ENCODE results near the gene TNRC18.

Gene TNRC18

DNA sequence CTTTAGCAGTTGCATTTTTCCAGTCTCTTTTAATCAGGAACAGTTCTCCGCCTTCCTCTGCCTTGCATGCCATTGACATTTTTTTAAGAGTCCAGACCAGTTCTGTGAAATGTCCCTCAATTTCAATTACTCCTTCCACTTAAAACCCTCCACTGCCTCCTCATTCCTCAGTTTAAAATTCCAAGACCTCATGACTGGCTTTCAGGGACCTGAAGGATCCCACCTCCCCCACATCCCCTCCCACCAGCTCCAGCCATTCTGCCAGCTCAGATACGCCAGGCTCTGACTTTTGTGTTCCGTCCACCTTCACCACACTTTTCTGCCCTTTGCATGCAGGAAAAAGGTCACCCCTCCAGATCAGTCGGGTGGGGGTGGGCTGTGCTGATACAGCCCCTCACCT is 8.7 kb downstream of the TNRC18 start:
- no peaks in the 10 kb centered on the region for H3K79me2 ChIP-seq (ENCODE audit: insufficient read depth, low read depth)
- H3K4me2 ChIP-seq = no peak overlapping the region
- no peaks in the 10 kb centered on the region for H3K36me3 ChIP-seq (ENCODE audit: insufficient read depth)
- no peaks in the 10 kb centered on the region for H3K4me1 ChIP-seq (ENCODE audit: low read depth, poor library complexity, severe bottlenecking)
- TF ChIP-seq, protein P1, sequence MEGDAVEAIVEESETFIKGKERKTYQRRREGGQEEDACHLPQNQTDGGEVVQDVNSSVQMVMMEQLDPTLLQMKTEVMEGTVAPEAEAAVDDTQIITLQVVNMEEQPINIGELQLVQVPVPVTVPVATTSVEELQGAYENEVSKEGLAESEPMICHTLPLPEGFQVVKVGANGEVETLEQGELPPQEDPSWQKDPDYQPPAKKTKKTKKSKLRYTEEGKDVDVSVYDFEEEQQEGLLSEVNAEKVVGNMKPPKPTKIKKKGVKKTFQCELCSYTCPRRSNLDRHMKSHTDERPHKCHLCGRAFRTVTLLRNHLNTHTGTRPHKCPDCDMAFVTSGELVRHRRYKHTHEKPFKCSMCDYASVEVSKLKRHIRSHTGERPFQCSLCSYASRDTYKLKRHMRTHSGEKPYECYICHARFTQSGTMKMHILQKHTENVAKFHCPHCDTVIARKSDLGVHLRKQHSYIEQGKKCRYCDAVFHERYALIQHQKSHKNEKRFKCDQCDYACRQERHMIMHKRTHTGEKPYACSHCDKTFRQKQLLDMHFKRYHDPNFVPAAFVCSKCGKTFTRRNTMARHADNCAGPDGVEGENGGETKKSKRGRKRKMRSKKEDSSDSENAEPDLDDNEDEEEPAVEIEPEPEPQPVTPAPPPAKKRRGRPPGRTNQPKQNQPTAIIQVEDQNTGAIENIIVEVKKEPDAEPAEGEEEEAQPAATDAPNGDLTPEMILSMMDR (conservative IDR thresholded peaks at IDR 0.05; ENCODE audit: low read depth, low read length) = no peak
- no peak overlapping the region for H3K9ac ChIP-seq
- no peak overlapping the region for H3K27ac ChIP-seq
- no peak overlapping the region for H3K4me3 ChIP-seq (IDR thresholded peaks at IDR 0.05; ENCODE audit: insufficient read depth, low read depth, low read length)
- no peaks in the 10 kb centered on the region for H4K20me1 ChIP-seq (ENCODE audit: insufficient read depth)
- H3K27me3 ChIP-seq (ENCODE audit: insufficient read depth, low read depth) = peaks cover 52% of the 10 kb centered on the region
- no peak overlapping the region for H2AFZ ChIP-seq (ENCODE audit: low read depth)

DNA sequence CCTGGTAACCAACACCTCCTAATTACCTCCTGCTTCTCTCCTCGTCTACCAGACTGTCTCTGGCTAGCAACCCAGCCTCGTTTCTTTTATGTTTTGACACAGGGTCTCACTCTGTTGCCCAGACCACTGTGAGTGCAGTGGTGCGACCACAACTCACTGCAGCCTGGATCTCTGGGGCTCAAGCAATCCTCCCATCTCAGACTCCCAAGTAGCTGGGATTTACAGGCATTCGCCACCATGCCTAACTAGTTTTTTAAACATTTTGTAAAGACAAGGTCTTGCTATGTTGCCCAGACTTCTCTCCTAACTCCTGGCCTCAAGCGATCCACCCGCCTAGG is 10.2 kb downstream of the TNRC18 start:
- Histone ChIP-seq H3K4me3 (IDR thresholded peaks at IDR 0.05; ENCODE audit: insufficient read depth, low read depth, low read length) (no peak overlapping the region), H3K27me3 (ENCODE audit: insufficient read depth, low read depth) (peaks cover 37% of the 10 kb centered on the region), H3K36me3 (ENCODE audit: insufficient read depth) (no peaks in the 10 kb centered on the region), H3K4me2 (no peak overlapping the region), H3K27ac (no peak overlapping the region), H4K20me1 (ENCODE audit: insufficient read depth) (no peaks in the 10 kb centered on the region), H3K79me2 (ENCODE audit: insufficient read depth, low read depth) (no peaks in the 10 kb centered on the region), H2AFZ (ENCODE audit: low read depth) (no peak overlapping the region), H3K4me1 (ENCODE audit: low read depth, poor library complexity, severe bottlenecking) (no peaks in the 10 kb centered on the region), H3K9ac (no peak overlapping the region)
- TF ChIP-seq, protein P1 (conservative IDR thresholded peaks at IDR 0.05; ENCODE audit: low read depth, low read length) = no peak

DNA sequence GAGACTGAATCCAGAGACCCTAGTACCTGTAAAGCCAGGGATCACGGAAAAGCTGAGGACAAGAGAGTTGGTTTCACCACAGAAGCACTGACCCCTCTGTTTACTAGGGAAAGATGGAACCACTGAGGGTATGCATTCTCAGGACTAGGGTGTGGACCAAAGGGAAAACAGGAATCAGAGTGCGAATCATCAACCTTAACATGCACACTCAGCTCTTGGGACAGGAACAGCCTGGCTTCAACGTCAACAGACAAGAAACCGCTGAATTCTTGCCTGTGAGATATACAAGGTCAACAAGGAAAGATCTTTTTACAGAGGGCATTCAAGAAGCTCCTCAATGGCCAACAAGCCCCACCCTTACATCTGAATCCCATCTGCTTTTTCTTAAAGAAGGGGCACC is 14.9 kb downstream of the TNRC18 start:
- Histone ChIP-seq H3K4me2 (no peak overlapping the region), H3K4me1 (ENCODE audit: low read depth, poor library complexity, severe bottlenecking) (peaks cover 11% of the 10 kb centered on the region), H2AFZ (ENCODE audit: low read depth) (no peak overlapping the region), H3K27me3 (ENCODE audit: insufficient read depth, low read depth) (peaks cover 5% of the 10 kb centered on the region; the same call in 1 of the 2 replicates), H3K27ac (no peak overlapping the region), H3K36me3 (ENCODE audit: insufficient read depth) (no peaks in the 10 kb centered on the region), H3K9ac (no peak overlapping the region), H3K79me2 (ENCODE audit: insufficient read depth, low read depth) (no peaks in the 10 kb centered on the region), H3K4me3 (IDR thresholded peaks at IDR 0.05; ENCODE audit: insufficient read depth, low read depth, low read length) (no peak overlapping the region), H4K20me1 (ENCODE audit: insufficient read depth) (no peaks in the 10 kb centered on the region)
- TF ChIP-seq, protein P1 (conservative IDR thresholded peaks at IDR 0.05; ENCODE audit: low read depth, low read length) = no peak

DNA sequence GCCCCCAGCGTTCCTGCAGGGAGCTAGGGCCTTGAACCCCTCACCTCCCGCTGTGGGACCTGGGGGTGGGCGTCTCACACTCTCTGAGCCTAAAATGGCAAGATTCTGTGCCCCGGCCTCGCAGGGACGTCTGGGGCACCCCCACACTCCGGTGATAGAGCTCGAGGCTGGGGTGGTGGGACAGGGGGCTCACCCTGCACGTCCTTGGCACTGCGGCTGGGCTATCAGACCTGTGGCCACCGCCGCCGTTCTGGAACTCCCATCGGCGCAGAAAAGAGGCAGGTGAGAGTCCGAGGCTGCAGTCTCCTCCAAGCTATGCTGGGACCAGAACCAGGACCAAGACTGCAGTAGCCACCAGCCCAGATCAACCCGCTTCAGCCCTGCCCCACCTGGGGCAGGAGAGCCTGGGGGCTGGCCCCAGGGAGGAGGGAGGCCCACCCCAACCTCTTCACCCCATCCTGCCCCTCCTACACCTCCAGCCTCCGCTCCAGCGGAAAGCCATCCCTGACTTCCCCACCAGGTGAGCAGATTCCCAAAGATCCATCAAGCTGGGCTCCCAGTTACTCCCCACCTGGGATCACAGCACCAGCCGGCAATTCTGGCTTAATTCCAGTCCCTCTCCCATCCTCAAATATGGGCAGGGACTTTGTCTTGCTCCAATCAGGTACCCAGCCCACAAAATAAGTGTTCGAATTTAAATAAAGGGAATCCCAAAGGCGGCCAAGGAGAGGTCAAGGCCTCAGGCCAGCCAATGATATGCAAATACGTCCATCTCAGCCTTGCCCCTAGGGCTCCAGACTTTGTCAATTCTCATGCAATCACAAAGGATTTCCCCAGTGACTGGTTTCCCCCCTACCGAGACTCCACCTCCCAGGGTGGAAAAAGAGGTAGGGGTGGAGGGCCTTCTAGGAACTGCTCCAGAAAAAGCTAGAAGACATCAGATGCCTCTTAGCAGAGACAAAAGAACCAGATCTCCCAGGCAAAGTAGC is 16.4 kb downstream of the TNRC18 start:
- no peaks in the 10 kb centered on the region for H3K79me2 ChIP-seq (ENCODE audit: insufficient read depth, low read depth)
- H3K4me1 ChIP-seq (ENCODE audit: low read depth, poor library complexity, severe bottlenecking) = peaks cover 13% of the 10 kb centered on the region
- TF ChIP-seq, protein P1 (conservative IDR thresholded peaks at IDR 0.05; ENCODE audit: low read depth, low read length) = no peak
- no peak overlapping the region for H2AFZ ChIP-seq (ENCODE audit: low read depth)
- H3K36me3 ChIP-seq (ENCODE audit: insufficient read depth) = no peaks in the 10 kb centered on the region
- H3K4me3 ChIP-seq (IDR thresholded peaks at IDR 0.05; ENCODE audit: insufficient read depth, low read depth, low read length) = no peak overlapping the region
- no peaks in the 10 kb centered on the region; the same call in 1 of the 2 replicates for H3K27me3 ChIP-seq (ENCODE audit: insufficient read depth, low read depth)
- no peak overlapping the region for H3K4me2 ChIP-seq
- H4K20me1 ChIP-seq (ENCODE audit: insufficient read depth) = no peaks in the 10 kb centered on the region
- no peak overlapping the region for H3K27ac ChIP-seq
- H3K9ac ChIP-seq = no peak overlapping the region

All from KMS-11 (cell line).